ENCODE measurements around the gene PAEP. TPM values are rescaled to one million over a fixed set of nuclear protein-coding genes. Genes with fewer than 3 reads are reported as not detected.

PAEP gene
- total RNA-seq, 1 donor from 2014 or later: not detected

DNA sequence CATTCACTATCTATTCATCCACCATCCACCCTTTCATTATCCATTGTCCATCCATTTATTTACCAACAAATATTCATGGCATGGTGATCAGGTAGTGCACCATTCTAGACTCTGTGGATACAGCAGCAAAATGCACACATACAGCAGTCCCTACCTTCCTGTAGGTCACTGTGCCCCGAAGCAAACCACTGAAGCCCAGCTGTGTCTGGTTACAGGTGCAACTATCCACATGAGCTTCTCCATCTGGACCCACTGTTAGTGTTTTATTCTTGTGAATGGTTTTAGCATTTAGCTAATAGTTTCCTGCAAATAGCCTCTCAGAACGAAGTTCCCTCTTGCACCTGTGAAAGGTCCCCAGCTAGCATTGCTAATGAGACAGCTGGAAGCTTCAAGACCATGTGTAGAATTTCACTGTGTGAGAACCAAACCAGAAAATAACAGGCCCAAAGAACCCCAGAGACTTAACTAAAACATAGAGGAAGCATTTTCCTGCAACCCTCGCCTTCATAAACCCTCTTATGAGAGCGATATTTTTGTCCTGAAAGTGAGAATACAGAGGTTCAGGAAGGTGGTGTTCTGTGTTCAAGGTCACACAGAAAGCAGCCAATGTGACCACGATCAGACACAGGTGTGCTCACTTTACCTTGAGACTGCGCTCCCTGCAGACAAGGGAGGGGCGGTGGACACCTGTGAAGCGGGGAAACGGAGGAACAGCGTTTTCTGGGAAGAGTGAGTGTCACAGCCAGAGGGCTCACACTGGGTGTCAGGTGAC lies 18.5 kb downstream of the PAEP start:
- H3K27me3 Mint-ChIP-seq (ENCODE audit: insufficient read depth): no peaks in the 10 kb centered on the region
- intact Hi-C loops (cut with micrococcal nuclease): no loop called here
- no peak overlapping the region for H3K4me3 Mint-ChIP-seq
- no peak overlapping the region for H3K27ac Mint-ChIP-seq
- no peak for DNase-seq (ENCODE audit: low spot score)
- H3K4me1 Mint-ChIP-seq (ENCODE audit: low read depth): no peaks in the 10 kb centered on the region
- no peaks in the 10 kb centered on the region for H3K36me3 Mint-ChIP-seq (ENCODE audit: low read depth)
- H3K9me3 Mint-ChIP-seq: no peaks in the 10 kb centered on the region

- no peaks in the 10 kb centered on the region for H3K9me3 Mint-ChIP-seq
- no peaks in the 10 kb centered on the region for H3K36me3 Mint-ChIP-seq (ENCODE audit: low read depth)
- no peaks in the 10 kb centered on the region for H3K4me1 Mint-ChIP-seq (ENCODE audit: low read depth)
- DNase-seq (ENCODE audit: low spot score): no peak
- no peaks in the 10 kb centered on the region for H3K27me3 Mint-ChIP-seq (ENCODE audit: insufficient read depth)
- intact Hi-C loops (cut with micrococcal nuclease): no loop called here
- H3K27ac Mint-ChIP-seq: no peak overlapping the region
- H3K4me3 Mint-ChIP-seq: no peak overlapping the region
Measured at GRCh38 chr9:135580664-135581380, 19.3 kb downstream of the PAEP start.

- H3K36me3 Mint-ChIP-seq (ENCODE audit: low read depth): no peaks in the 10 kb centered on the region
- no peaks in the 10 kb centered on the region for H3K9me3 Mint-ChIP-seq
- DNase-seq (ENCODE audit: low spot score): no peak
- H3K4me3 Mint-ChIP-seq: no peak overlapping the region
- H3K27ac Mint-ChIP-seq: no peak overlapping the region
- no peaks in the 10 kb centered on the region for H3K4me1 Mint-ChIP-seq (ENCODE audit: low read depth)
- intact Hi-C loops (cut with micrococcal nuclease): no loop called here
- H3K27me3 Mint-ChIP-seq (ENCODE audit: insufficient read depth): no peaks in the 10 kb centered on the region
Measured at GRCh38 chr9:135581636-135582426, 20.3 kb downstream of the PAEP start.

DNA sequence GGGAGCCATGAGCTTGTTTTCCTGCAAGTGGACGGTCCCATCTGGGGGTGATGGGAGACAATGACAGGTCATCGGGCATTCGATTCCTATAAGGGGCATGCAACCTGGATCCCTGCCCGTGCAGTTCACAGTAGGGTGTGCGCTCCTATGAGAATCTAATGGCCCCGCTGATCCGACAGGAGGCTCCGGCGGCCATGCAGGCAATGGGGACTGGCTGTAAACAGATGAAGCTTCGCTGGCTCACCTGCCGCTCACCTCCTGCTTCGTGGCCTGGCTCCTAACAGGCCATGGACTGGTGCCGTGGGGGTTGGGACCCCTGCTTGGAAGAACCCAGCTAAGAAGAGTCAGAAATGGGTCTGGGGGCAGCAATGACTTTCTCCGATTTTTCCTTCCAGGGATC lies 21.0 kb downstream of the PAEP start:
- Mint-ChIP-seq H3K9me3 (no peaks in the 10 kb centered on the region), H3K27me3 (ENCODE audit: insufficient read depth) (no peaks in the 10 kb centered on the region), H3K4me3 (no peak overlapping the region), H3K36me3 (ENCODE audit: low read depth) (no peaks in the 10 kb centered on the region), H3K27ac (no peak overlapping the region), H3K4me1 (ENCODE audit: low read depth) (no peaks in the 10 kb centered on the region)
- DNase-seq (ENCODE audit: low spot score): no peak
- intact Hi-C loops (cut with micrococcal nuclease): no loop called here

DNA sequence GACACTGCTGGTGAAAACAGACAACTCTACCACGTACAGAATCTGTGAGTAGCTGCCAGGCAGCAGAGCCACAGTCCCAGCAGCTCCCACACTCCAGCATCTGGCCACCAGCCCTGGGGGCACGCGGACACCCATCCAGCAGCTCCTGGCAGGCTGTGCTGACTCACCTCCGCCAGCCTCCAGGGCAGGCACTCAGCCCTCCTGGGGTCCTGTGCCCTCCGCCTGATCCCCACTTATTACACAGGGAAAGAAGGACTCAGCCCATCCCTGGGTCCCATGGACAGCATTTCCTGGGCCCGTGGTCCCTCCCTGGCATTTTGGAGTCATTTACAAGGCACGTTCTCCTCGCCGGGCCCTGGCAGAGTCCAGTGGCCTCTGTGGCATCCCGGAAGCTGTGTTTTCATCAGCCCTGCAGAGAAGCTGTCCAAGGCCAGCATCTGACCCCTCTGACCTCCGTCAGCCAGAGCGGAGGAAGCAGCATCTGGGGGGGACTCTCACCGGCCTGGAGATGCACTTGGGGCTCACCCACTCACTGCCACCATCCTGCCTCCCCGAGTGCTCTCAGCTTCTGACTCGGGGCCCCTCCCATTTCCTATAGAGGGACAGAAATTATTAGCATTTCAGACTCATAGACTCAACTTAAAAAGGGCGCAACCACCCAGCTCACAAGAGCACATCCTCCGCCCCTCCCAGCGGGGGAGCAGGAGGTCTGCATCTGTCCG lies 21.6 kb downstream of the PAEP start:
- DNase-seq (ENCODE audit: low spot score): no peak
- no peaks in the 10 kb centered on the region for H3K27me3 Mint-ChIP-seq (ENCODE audit: insufficient read depth)
- intact Hi-C loops (cut with micrococcal nuclease): no loop called here
- H3K36me3 Mint-ChIP-seq (ENCODE audit: low read depth): no peaks in the 10 kb centered on the region
- no peaks in the 10 kb centered on the region for H3K9me3 Mint-ChIP-seq
- no peak overlapping the region for H3K4me3 Mint-ChIP-seq
- no peak overlapping the region for H3K27ac Mint-ChIP-seq
- no peaks in the 10 kb centered on the region for H3K4me1 Mint-ChIP-seq (ENCODE audit: low read depth)

DNA sequence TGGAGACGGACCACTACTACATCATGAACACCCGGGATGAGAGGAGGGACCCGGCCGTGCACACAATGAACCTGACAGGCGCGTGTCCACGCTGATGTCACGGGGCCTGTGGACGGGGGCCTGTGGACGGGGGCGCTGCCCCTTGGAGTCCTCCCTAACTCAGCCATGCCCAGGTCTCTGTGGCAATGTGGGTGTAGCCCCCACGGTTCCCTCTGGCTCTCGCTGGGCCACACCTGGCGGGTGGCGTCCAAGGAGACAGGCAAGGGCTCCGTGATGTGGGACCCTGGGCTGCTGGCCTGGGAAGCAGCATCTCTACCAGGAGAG lies 22.1 kb downstream of the PAEP start:
- no peaks in the 10 kb centered on the region for H3K36me3 Mint-ChIP-seq (ENCODE audit: low read depth)
- H3K27ac Mint-ChIP-seq: no peak overlapping the region
- no peak for DNase-seq (ENCODE audit: low spot score)
- intact Hi-C loops (cut with micrococcal nuclease): no loop called here
- H3K9me3 Mint-ChIP-seq: no peaks in the 10 kb centered on the region
- H3K4me3 Mint-ChIP-seq: no peak overlapping the region
- no peaks in the 10 kb centered on the region for H3K4me1 Mint-ChIP-seq (ENCODE audit: low read depth)
- no peaks in the 10 kb centered on the region for H3K27me3 Mint-ChIP-seq (ENCODE audit: insufficient read depth)

GRCh38 chr9:135584371-135584770 lies 22.8 kb downstream of the PAEP start:
- DNase-seq (ENCODE audit: low spot score): no peak
- no peak overlapping the region for H3K4me3 Mint-ChIP-seq
- H3K27me3 Mint-ChIP-seq (ENCODE audit: insufficient read depth): no peaks in the 10 kb centered on the region
- no peaks in the 10 kb centered on the region for H3K36me3 Mint-ChIP-seq (ENCODE audit: low read depth)
- H3K27ac Mint-ChIP-seq: no peak overlapping the region
- H3K4me1 Mint-ChIP-seq (ENCODE audit: low read depth): no peaks in the 10 kb centered on the region
- H3K9me3 Mint-ChIP-seq: no peaks in the 10 kb centered on the region
- intact Hi-C loops (cut with micrococcal nuclease): no loop called here

- H3K4me1 Mint-ChIP-seq (ENCODE audit: low read depth): no peaks in the 10 kb centered on the region
Measured at GRCh38 chr9:135584934-135585333, 23.4 kb downstream of the PAEP start.

DNA sequence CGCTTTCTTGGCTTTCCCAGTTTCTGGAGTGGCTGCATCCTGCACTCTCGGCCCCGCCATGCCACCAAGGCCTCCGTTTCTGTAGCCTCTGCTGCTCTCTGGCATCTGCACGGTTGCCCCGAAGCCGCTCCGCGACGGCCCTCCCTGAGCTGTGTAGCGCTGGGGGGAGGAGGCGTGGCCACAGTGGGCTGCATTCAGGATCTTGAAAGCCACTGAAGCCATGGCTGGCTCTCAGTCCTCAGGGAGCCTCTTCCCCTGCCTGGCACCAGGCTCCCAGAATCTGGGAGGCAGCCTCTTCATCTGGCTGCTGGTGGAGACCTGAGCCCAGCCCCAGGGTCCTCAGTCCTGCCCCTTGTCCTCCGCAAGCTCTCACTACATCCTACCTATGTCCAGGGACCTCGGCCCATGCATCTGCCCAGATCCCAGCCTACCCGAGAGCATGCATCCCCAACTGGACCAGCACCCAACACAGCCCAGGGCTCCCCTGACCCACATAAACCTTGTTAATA lies 25.1 kb downstream of the PAEP start:
- no peaks in the 10 kb centered on the region for H3K9me3 Mint-ChIP-seq
- H3K36me3 Mint-ChIP-seq (ENCODE audit: low read depth): no peaks in the 10 kb centered on the region
- H3K4me3 Mint-ChIP-seq: no peak overlapping the region
- H3K27me3 Mint-ChIP-seq (ENCODE audit: insufficient read depth): no peaks in the 10 kb centered on the region
- intact Hi-C loops (cut with micrococcal nuclease): no loop called here
- no peaks in the 10 kb centered on the region for H3K4me1 Mint-ChIP-seq (ENCODE audit: low read depth)
- no peak overlapping the region for H3K27ac Mint-ChIP-seq
- no peak for DNase-seq (ENCODE audit: low spot score)

More at GRCh38 chr9:135584934-135585333, 23.4 kb downstream of the PAEP start:
- H3K27ac Mint-ChIP-seq: no peak overlapping the region
- no peaks in the 10 kb centered on the region for H3K27me3 Mint-ChIP-seq (ENCODE audit: insufficient read depth)
- intact Hi-C loops (cut with micrococcal nuclease): no loop called here
- H3K4me3 Mint-ChIP-seq: no peak overlapping the region
- no peaks in the 10 kb centered on the region for H3K9me3 Mint-ChIP-seq
- no peak for DNase-seq (ENCODE audit: low spot score)
- no peaks in the 10 kb centered on the region for H3K36me3 Mint-ChIP-seq (ENCODE audit: low read depth)

- H3K27me3 Mint-ChIP-seq (ENCODE audit: insufficient read depth): no peaks in the 10 kb centered on the region
- DNase-seq (ENCODE audit: low spot score): no peak
- no peaks in the 10 kb centered on the region for H3K4me1 Mint-ChIP-seq (ENCODE audit: low read depth)
- H3K27ac Mint-ChIP-seq: no peak overlapping the region
- intact Hi-C loops (cut with micrococcal nuclease): no loop called here
- no peaks in the 10 kb centered on the region for H3K9me3 Mint-ChIP-seq
- no peaks in the 10 kb centered on the region for H3K36me3 Mint-ChIP-seq (ENCODE audit: low read depth)
- H3K4me3 Mint-ChIP-seq: no peak overlapping the region
Measured at GRCh38 chr9:135587658-135588057, 26.1 kb downstream of the PAEP start.

- Mint-ChIP-seq H3K27ac (no peak overlapping the region), H3K4me1 (ENCODE audit: low read depth) (no peaks in the 10 kb centered on the region), H3K9me3 (no peaks in the 10 kb centered on the region), H3K27me3 (ENCODE audit: insufficient read depth) (no peaks in the 10 kb centered on the region), H3K36me3 (ENCODE audit: low read depth) (no peaks in the 10 kb centered on the region), H3K4me3 (no peak overlapping the region)
- DNase-seq (ENCODE audit: low spot score): no peak
- intact Hi-C loops (cut with micrococcal nuclease): no loop called here
Measured at GRCh38 chr9:135588371-135588770, 26.8 kb downstream of the PAEP start.

DNA sequence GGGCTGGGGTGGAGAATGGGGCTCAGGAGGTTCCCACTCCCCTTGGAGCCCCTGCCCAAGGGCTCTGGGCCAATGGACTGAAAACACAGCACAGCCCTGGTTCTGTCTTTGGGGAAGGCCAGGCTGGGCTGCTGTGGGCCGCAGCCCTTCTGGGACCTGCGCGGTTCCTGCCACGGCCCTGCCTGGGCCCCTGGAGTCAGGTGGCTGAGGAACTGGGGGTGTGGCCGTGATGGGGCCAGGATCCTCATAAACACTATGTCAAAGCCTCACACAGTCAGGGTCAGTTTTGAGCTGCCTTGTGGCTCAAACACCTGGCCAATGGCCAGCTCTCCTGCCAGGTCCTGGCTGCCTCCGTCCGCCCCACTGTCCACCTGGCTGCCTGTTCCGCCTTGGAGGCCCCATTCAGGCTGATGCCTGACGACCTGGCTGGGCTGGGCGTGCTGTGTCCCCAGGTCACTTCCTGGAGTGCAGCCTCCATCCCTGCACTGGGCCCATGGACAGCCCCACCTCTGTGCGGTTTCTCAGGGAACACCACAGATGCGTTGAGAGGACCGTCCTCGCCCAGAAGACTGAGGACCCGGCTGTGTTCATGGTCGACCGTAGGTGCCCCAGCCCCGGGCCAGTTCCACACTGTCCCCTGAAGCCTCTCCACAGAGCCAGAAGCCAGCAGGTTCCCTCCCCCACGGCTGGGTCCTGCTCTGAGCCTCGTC lies 27.5 kb downstream of the PAEP start:
- intact Hi-C loops (cut with micrococcal nuclease): no loop called here
- no peak for DNase-seq (ENCODE audit: low spot score)
- H3K27me3 Mint-ChIP-seq (ENCODE audit: insufficient read depth): peaks cover 2% of the 10 kb centered on the region
- H3K36me3 Mint-ChIP-seq (ENCODE audit: low read depth): no peaks in the 10 kb centered on the region
- no peaks in the 10 kb centered on the region for H3K9me3 Mint-ChIP-seq
- H3K4me3 Mint-ChIP-seq: no peak overlapping the region
- no peak overlapping the region for H3K27ac Mint-ChIP-seq
- H3K4me1 Mint-ChIP-seq (ENCODE audit: low read depth): no peaks in the 10 kb centered on the region

Measured in activated T-helper 1 cell treated with anti-CD3 and anti-CD28 coated beads, Interleukin-12 subunit alpha, Interleukin-12 subunit beta, Interleukin-2, Interleukin-4 antibody, amounts not matched to agents 30 ng/mL and 10 ng/mL and 1 ng/mL, durations not matched to agents 14 hours and 24 hours and 36 hours (primary cell).